HL-60 (cell line): ENCODE data around the gene TCEA2.

ENCODE experiments used
- GABPA ChIP-seq: IDR thresholded peaks from 2 replicates; pipeline ENCODE4 v1.6.1; 2012; ENCODE audit warnings: low read depth
- TF ChIP-seq, protein P1 (sequence below): IDR thresholded peaks from 2 replicates; pipeline ENCODE4 v1.6.1; 2012; ENCODE audit warnings: low read depth; ENCODE audit not compliant: insufficient replicate concordance
- TF ChIP-seq, protein P2 (sequence below): IDR thresholded peaks from one replicate; pipeline ENCODE4 v1.5.1; 2011; ENCODE audit warnings: low read length, control low read depth, inconsistent platforms; ENCODE audit not compliant: insufficient read depth

DNA sequence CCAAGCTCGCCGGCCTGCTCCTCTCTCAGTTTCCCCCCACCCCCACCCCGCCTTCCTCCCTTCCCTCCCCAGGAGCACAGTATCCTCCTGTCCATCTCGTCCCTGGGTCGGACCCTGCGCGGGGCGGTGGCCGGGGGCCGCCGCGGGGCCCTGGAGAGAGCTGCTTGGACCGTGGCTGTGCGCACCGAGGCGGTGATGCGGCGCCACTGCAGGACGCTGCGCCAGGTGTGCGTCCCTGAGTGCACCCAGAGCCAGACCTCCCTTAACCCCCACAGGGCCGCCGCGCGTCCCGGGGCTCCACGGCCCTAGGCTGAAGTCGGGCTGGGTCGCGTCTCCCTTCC is 24.8 kb upstream of the TCEA2 start:
- TF ChIP-seq, protein P1, sequence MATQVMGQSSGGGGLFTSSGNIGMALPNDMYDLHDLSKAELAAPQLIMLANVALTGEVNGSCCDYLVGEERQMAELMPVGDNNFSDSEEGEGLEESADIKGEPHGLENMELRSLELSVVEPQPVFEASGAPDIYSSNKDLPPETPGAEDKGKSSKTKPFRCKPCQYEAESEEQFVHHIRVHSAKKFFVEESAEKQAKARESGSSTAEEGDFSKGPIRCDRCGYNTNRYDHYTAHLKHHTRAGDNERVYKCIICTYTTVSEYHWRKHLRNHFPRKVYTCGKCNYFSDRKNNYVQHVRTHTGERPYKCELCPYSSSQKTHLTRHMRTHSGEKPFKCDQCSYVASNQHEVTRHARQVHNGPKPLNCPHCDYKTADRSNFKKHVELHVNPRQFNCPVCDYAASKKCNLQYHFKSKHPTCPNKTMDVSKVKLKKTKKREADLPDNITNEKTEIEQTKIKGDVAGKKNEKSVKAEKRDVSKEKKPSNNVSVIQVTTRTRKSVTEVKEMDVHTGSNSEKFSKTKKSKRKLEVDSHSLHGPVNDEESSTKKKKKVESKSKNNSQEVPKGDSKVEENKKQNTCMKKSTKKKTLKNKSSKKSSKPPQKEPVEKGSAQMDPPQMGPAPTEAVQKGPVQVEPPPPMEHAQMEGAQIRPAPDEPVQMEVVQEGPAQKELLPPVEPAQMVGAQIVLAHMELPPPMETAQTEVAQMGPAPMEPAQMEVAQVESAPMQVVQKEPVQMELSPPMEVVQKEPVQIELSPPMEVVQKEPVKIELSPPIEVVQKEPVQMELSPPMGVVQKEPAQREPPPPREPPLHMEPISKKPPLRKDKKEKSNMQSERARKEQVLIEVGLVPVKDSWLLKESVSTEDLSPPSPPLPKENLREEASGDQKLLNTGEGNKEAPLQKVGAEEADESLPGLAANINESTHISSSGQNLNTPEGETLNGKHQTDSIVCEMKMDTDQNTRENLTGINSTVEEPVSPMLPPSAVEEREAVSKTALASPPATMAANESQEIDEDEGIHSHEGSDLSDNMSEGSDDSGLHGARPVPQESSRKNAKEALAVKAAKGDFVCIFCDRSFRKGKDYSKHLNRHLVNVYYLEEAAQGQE = no peak
- no peak for TF ChIP-seq GABPA
- TF ChIP-seq, protein P2, sequence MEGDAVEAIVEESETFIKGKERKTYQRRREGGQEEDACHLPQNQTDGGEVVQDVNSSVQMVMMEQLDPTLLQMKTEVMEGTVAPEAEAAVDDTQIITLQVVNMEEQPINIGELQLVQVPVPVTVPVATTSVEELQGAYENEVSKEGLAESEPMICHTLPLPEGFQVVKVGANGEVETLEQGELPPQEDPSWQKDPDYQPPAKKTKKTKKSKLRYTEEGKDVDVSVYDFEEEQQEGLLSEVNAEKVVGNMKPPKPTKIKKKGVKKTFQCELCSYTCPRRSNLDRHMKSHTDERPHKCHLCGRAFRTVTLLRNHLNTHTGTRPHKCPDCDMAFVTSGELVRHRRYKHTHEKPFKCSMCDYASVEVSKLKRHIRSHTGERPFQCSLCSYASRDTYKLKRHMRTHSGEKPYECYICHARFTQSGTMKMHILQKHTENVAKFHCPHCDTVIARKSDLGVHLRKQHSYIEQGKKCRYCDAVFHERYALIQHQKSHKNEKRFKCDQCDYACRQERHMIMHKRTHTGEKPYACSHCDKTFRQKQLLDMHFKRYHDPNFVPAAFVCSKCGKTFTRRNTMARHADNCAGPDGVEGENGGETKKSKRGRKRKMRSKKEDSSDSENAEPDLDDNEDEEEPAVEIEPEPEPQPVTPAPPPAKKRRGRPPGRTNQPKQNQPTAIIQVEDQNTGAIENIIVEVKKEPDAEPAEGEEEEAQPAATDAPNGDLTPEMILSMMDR = no peak
